Effector memory CD8-positive, alpha-beta T cell (primary cell): Measurements from ENCODE around the gene CLSTN2.
A peak's percentile ranks its signal among the peaks of the same experiment; 100 is the strongest.

Experiments used
- ATAC-seq: fragments of 150-1000 bp; cut with Tn5 transposase; replicated peaks from 2 replicates; pipeline ENCODE4 v1.10.0; 2021; ENCODE audit warnings: mild to moderate bottlenecking, moderate library complexity
- DNase-seq, 3 experiments: peaks; one replicate each; pipeline ENCODE4 v3.0.0; 2021
- H3K27ac Mint-ChIP-seq, 2 donors: one replicate each; pipeline ENCODE4 v1.8.0; 2022; ENCODE audit warnings: mild to moderate bottlenecking in 2 of 2, mixed read lengths in 2 of 2, moderate library complexity in 2 of 2
- H3K27me3 Mint-ChIP-seq, 2 donors: one replicate each; pipeline ENCODE4 v1.8.0; 2022; ENCODE audit warnings: mixed read lengths in 2 of 2
- H3K36me3 Mint-ChIP-seq: one replicate; pipeline ENCODE4 v1.8.0; 2022; ENCODE audit warnings: mild to moderate bottlenecking, moderate library complexity, mixed read lengths; ENCODE audit not compliant: insufficient read depth
- H3K4me1 Mint-ChIP-seq, 2 donors: one replicate each; pipeline ENCODE4 v1.8.0; 2022; ENCODE audit warnings: low read depth in 2 of 2, mixed read lengths in 2 of 2
- H3K4me3 Mint-ChIP-seq, 2 donors: one replicate each; pipeline ENCODE4 v1.8.0; 2022; ENCODE audit warnings: mild to moderate bottlenecking in 2 of 2, mixed read lengths in 2 of 2, moderate library complexity in 2 of 2
- H3K9me3 Mint-ChIP-seq, 2 donors: one replicate each; pipeline ENCODE4 v1.8.0; 2022; ENCODE audit warnings: mixed read lengths in 2 of 2

CLSTN2 gene

GRCh38 chr3:140447136-140447535 is 512.2 kb downstream of the CLSTN2 start:
- H3K27me3 Mint-ChIP-seq, result peaks cover 0 to 12% of the 10 kb centered on the region in 2 donors
- DNase-seq, result no peak
- no peaks in the 10 kb centered on the region for H3K36me3 Mint-ChIP-seq
- H3K9me3 Mint-ChIP-seq, result peaks cover 0 to 7% of the 10 kb centered on the region in 2 donors
- no peak overlapping the region for H3K4me3 Mint-ChIP-seq
- no peaks in the 10 kb centered on the region for H3K4me1 Mint-ChIP-seq
- ATAC-seq, result no peak
- no peak overlapping the region for H3K27ac Mint-ChIP-seq

GRCh38 chr3:140448001-140448400 is 513.0 kb downstream of the CLSTN2 start:
- peak overlapping the region in 1 of 2 donors; percentile 71 for H3K27ac Mint-ChIP-seq
- ATAC-seq, result no peak
- peaks cover 0 to 12% of the 10 kb centered on the region in 2 donors for H3K9me3 Mint-ChIP-seq
- peaks cover 0 to 4% of the 10 kb centered on the region in 2 donors for H3K4me1 Mint-ChIP-seq
- peaks cover 0 to 4% of the 10 kb centered on the region in 2 donors for H3K27me3 Mint-ChIP-seq
- H3K36me3 Mint-ChIP-seq, result no peaks in the 10 kb centered on the region
- H3K4me3 Mint-ChIP-seq, result no peak overlapping the region
- DNase-seq, result no peak

- Mint-ChIP-seq H3K9me3 (peaks cover 0 to 12% of the 10 kb centered on the region in 2 donors), H3K4me3 (no peak overlapping the region), H3K36me3 (no peaks in the 10 kb centered on the region), H3K27me3 (no peaks in the 10 kb centered on the region), H3K27ac (no peak overlapping the region), H3K4me1 (peaks cover 5% of the 10 kb centered on the region in 2 donors)
- ATAC-seq, result no peak
- no peak for DNase-seq
These were observed 514.6 kb downstream of the CLSTN2 start for GRCh38 chr3:140449413-140450256.

- peaks cover 5% of the 10 kb centered on the region in 2 donors for H3K4me1 Mint-ChIP-seq
- peak; percentile 74 for ATAC-seq
These were observed 518.8 kb downstream of the CLSTN2 start for GRCh38 chr3:140453750-140454149.

GRCh38 chr3:140455521-140456214 is 520.7 kb downstream of the CLSTN2 start:
- no peak for DNase-seq

More at GRCh38 chr3:140453750-140454149, 518.8 kb downstream of the CLSTN2 start:
- peaks cover 0 to under 1% of the 10 kb centered on the region in 2 donors for H3K27me3 Mint-ChIP-seq
- peak in 1 of 3 experiments; percentile 1 for DNase-seq
- H3K4me3 Mint-ChIP-seq, result peak overlapping the region in 1 of 2 donors; percentile 14
- peaks cover 0 to 12% of the 10 kb centered on the region in 2 donors for H3K9me3 Mint-ChIP-seq
- H3K27ac Mint-ChIP-seq, result no peak overlapping the region
- H3K36me3 Mint-ChIP-seq, result no peaks in the 10 kb centered on the region

GRCh38 chr3:140456974-140457373 is 522.0 kb downstream of the CLSTN2 start:
- ATAC-seq, result no peak
- Mint-ChIP-seq H3K9me3 (peaks cover 1 to 7% of the 10 kb centered on the region in 2 donors), H3K27ac (no peak overlapping the region), H3K27me3 (peaks cover 0 to 9% of the 10 kb centered on the region in 2 donors), H3K4me3 (no peak overlapping the region), H3K4me1 (peaks cover 5% of the 10 kb centered on the region in 2 donors), H3K36me3 (no peaks in the 10 kb centered on the region)
- no peak for DNase-seq

More at GRCh38 chr3:140455521-140456214, 520.7 kb downstream of the CLSTN2 start:
- Mint-ChIP-seq H3K4me1 (peaks cover 5% of the 10 kb centered on the region in 2 donors), H3K27me3 (peaks cover 0 to 9% of the 10 kb centered on the region in 2 donors), H3K9me3 (peaks cover 1 to 10% of the 10 kb centered on the region in 2 donors), H3K4me3 (no peak overlapping the region), H3K36me3 (no peaks in the 10 kb centered on the region), H3K27ac (no peak overlapping the region)
- ATAC-seq, result no peak

- DNase-seq (no peak), ATAC-seq (no peak)
- Mint-ChIP-seq H3K36me3 (no peaks in the 10 kb centered on the region), H3K27me3 (peaks cover 0 to 21% of the 10 kb centered on the region in 2 donors), H3K9me3 (peaks cover 0 to 3% of the 10 kb centered on the region in 2 donors), H3K4me1 (peaks cover 6 to 7% of the 10 kb centered on the region in 2 donors), H3K27ac (no peak overlapping the region), H3K4me3 (no peak overlapping the region)
These were observed 524.5 kb downstream of the CLSTN2 start for GRCh38 chr3:140459462-140459861.

- ATAC-seq (no peak), DNase-seq (no peak)
- Mint-ChIP-seq H3K27me3 (peaks cover 0 to 21% of the 10 kb centered on the region in 2 donors), H3K4me1 (peaks cover 6 to 7% of the 10 kb centered on the region in 2 donors), H3K27ac (no peak overlapping the region), H3K36me3 (no peaks in the 10 kb centered on the region), H3K9me3 (peaks cover 0 to 3% of the 10 kb centered on the region in 2 donors), H3K4me3 (no peak overlapping the region)
These were observed 526.3 kb downstream of the CLSTN2 start for GRCh38 chr3:140461250-140461649.

GRCh38 chr3:140463355-140463754 is 528.4 kb downstream of the CLSTN2 start:
- peaks cover 0 to 21% of the 10 kb centered on the region in 2 donors for H3K27me3 Mint-ChIP-seq

GRCh38 chr3:140465988-140466387 is 531.0 kb downstream of the CLSTN2 start:
- ATAC-seq (no peak), DNase-seq (no peak)
- Mint-ChIP-seq H3K4me3 (no peak overlapping the region), H3K9me3 (peaks cover 0 to 2% of the 10 kb centered on the region in 2 donors), H3K27ac (no peak overlapping the region), H3K4me1 (peaks cover 6 to 7% of the 10 kb centered on the region in 2 donors), H3K36me3 (no peaks in the 10 kb centered on the region), H3K27me3 (peaks cover 6 to 24% of the 10 kb centered on the region in 2 donors)

More at GRCh38 chr3:140463355-140463754, 528.4 kb downstream of the CLSTN2 start:
- no peak overlapping the region for H3K4me3 Mint-ChIP-seq
- no peaks in the 10 kb centered on the region for H3K36me3 Mint-ChIP-seq
- ATAC-seq, result no peak
- H3K27ac Mint-ChIP-seq, result peak overlapping the region in 1 of 2 donors; percentile 78
- no peak for DNase-seq
- H3K9me3 Mint-ChIP-seq, result peaks cover 0 to 3% of the 10 kb centered on the region in 2 donors
- peaks cover 6 to 7% of the 10 kb centered on the region in 2 donors for H3K4me1 Mint-ChIP-seq

GRCh38 chr3:140466535-140466934 is 531.5 kb downstream of the CLSTN2 start:
- Mint-ChIP-seq H3K36me3 (no peaks in the 10 kb centered on the region), H3K27ac (no peak overlapping the region), H3K9me3 (peaks cover 0 to 2% of the 10 kb centered on the region in 2 donors), H3K4me1 (peaks cover 6 to 7% of the 10 kb centered on the region in 2 donors), H3K27me3 (peaks cover 6 to 24% of the 10 kb centered on the region in 2 donors), H3K4me3 (no peak overlapping the region)
- ATAC-seq (no peak), DNase-seq (no peak)

- Mint-ChIP-seq H3K4me3 (no peak overlapping the region), H3K27me3 (peaks cover 6 to 24% of the 10 kb centered on the region in 2 donors), H3K27ac (no peak overlapping the region), H3K9me3 (peaks cover 0 to 2% of the 10 kb centered on the region in 2 donors), H3K4me1 (peaks cover 6 to 7% of the 10 kb centered on the region in 2 donors), H3K36me3 (no peaks in the 10 kb centered on the region)
- ATAC-seq, result no peak
- DNase-seq, result no peak
These were observed 532.2 kb downstream of the CLSTN2 start for GRCh38 chr3:140467104-140467577.

- no peaks in the 10 kb centered on the region for H3K36me3 Mint-ChIP-seq
- ATAC-seq (no peak), DNase-seq (no peak)
- H3K4me1 Mint-ChIP-seq, result peaks cover 6 to 7% of the 10 kb centered on the region in 2 donors
- no peak overlapping the region for H3K27ac Mint-ChIP-seq
- no peak overlapping the region for H3K4me3 Mint-ChIP-seq
- H3K27me3 Mint-ChIP-seq, result peaks cover 6 to 24% of the 10 kb centered on the region in 2 donors
- H3K9me3 Mint-ChIP-seq, result peaks cover 0 to 2% of the 10 kb centered on the region in 2 donors
These were observed 532.9 kb downstream of the CLSTN2 start for GRCh38 chr3:140467796-140468315.
